HG03064 (cell line): ENCODE results near the gene SRBD1.

Experiments used
- ATAC-seq: cut with Tn5 transposase; IDR thresholded peaks from one replicate; pipeline ENCODE4 v1.9.1; 2021; ENCODE audit warnings: low read depth; ENCODE audit not compliant: unreplicated experiment

Gene SRBD1

GRCh38 chr2:45637440-45637839, 26.4 kb upstream of the SRBD1 start:
- ATAC-seq: no peak

- no peak for ATAC-seq
Observed at GRCh38 chr2:45636008-45636407, 24.9 kb upstream of the SRBD1 start.

- ATAC-seq: no peak
Observed at GRCh38 chr2:45634223-45634622, 23.2 kb upstream of the SRBD1 start.

GRCh38 chr2:45631955-45632354, 20.9 kb upstream of the SRBD1 start:
- ATAC-seq: no peak

GRCh38 chr2:45631319-45631718, 20.3 kb upstream of the SRBD1 start:
- ATAC-seq: no peak

GRCh38 chr2:45629971-45630370, 18.9 kb upstream of the SRBD1 start:
- no peak for ATAC-seq

GRCh38 chr2:45627911-45628310, 16.8 kb upstream of the SRBD1 start:
- ATAC-seq: no peak

- no peak for ATAC-seq
Observed at GRCh38 chr2:45626387-45627221, 15.5 kb upstream of the SRBD1 start.

GRCh38 chr2:45625824-45626223, 14.8 kb upstream of the SRBD1 start:
- ATAC-seq: no peak

GRCh38 chr2:45623098-45623497, 12.0 kb upstream of the SRBD1 start:
- no peak for ATAC-seq

GRCh38 chr2:45622336-45623075, 11.4 kb upstream of the SRBD1 start:
- no peak for ATAC-seq

GRCh38 chr2:45617496-45617895, 6.4 kb upstream of the SRBD1 start:
- no peak for ATAC-seq

GRCh38 chr2:45616658-45617411, 5.8 kb upstream of the SRBD1 start:
- ATAC-seq: no peak

GRCh38 chr2:45614871-45615415, 3.9 kb upstream of the SRBD1 start:
- no peak for ATAC-seq

- no peak for ATAC-seq
Observed at GRCh38 chr2:45614330-45614729, 3.3 kb upstream of the SRBD1 start.

- no peak for ATAC-seq
Observed at GRCh38 chr2:45612731-45613130, 1.7 kb upstream of the SRBD1 start.

- no peak for ATAC-seq
Observed at GRCh38 chr2:45612285-45612684, 1.2 kb upstream of the SRBD1 start.

GRCh38 chr2:45610281-45611019, 617 bp downstream of the SRBD1 start:
- peak; percentile 32 for ATAC-seq

GRCh38 chr2:45607701-45608100, 3.4 kb downstream of the SRBD1 start:
- no peak for ATAC-seq

- no peak for ATAC-seq
Observed at GRCh38 chr2:45606796-45607195, 4.3 kb downstream of the SRBD1 start.
